ENCODE data around the gene ARHGEF11.

ARHGEF11 gene

GRCh38 chr1:156951371-156951770 is 94.2 kb downstream of the ARHGEF11 start:
- DNase-seq, result no peak

DNA sequence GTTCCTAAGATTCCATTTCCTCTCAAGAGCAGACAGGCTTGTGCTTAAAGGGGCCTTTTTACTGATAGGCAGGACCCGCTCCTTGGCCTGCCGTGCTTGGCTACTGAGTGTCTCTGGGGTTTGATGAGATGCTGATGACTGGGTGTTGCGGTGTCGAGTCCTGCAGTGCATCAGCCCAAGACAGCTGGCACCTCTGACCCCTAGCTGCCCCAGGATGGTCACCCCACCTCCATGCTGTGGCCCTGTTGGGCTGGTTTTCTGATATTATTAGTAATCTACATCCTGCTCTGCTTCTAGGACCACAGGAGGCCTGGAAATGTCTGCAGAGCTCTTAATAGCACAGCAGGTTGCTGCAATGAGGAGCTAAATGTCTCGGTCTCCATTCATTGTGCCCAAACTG is 96.4 kb downstream of the ARHGEF11 start:
- DNase-seq, result no peak

DNA sequence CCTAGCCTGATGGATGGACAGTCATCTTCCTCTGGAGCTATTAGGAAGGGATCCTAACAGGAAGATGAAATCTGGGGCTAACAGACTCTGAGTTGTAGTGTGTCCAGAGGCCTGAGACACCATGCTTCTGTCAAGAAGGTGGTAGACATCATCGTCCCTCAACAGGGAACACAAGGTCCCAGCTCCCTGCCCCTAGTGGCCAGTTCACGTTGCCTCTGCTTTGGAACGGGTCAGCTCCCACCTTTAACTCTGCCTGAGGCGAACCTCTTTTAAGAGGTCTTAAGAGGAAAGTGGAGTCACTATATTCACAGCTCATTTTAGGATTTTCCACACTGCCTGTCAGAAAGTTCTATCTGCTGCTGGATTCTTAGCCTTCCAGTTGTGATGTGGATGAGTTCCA is 96.8 kb downstream of the ARHGEF11 start:
- DNase-seq, result no peak

DNA sequence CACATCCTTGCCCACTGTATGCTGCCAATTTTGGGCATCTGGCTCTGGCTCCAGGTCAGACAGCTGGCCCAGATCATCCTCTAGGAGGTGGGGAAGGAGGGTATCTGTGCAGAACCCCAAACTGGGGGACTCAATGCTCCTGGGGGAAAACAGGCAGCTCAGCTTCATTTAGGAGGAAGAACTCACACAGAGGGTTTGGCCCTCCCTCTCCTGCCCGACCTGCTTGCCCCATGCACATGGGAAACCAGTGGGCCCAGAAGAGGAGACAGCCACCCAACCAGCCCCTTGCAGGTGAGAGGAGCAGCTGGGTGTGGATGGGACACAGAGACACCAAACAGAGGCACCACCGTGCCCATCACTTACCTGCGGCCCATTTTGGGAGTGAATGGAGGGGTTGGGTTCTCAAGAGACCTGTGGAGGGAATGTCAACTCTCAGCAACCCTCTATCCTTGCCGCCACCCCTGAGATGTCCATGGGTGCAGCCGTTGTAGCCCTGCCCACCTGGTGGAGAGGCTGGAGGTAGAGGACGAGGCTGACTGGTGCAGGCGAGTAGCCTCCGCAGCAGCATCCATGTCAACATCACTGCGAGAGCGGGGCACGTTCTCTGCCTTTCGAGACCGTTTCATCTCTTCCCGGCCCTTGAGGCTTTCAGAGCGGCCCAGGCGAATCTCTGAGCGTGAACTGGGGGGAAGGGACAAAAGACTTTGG is 97.6 kb downstream of the ARHGEF11 start:
- no peak for DNase-seq

- no peak for DNase-seq
These were observed 98.4 kb downstream of the ARHGEF11 start for GRCh38 chr1:156947127-156947526.

DNA sequence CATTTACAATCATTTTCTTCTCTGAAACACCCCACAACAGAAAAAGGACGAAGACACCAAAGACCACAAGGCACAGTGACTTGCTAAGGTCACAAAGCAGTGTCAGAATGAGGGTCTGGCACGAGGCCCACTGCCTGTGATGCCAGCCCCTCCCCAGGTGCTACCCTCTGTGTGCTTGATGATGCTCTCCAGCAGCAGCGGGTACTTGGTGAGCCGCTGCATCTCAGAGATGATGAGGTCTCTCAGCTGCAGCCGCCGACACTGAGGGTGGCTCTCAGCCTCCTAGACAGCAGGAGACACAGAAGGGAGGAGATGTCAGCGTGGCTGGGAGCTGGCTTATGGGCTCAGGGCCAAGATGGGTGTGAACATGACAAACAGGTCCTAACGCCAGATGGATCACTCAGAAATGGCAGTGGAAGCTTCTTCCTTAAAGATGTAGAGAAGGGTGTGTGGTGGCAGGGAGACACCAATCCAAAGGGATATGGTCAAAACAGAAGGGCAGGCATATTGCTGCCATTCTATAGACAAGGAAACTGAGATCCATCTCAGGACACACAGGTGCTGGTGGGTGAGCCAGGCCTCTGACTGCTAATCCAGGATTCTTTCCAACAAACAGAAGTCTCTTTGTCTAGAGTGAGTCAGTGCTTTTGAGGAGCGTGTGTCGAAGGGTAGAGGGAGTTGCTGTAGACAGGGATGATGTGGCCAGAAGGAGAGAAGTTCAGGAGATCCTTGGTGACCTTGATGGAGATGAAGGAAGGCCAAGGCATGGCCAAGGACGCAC is 99.5 kb downstream of the ARHGEF11 start:
- DNase-seq, result no peak

GRCh38 chr1:156944848-156945247 is 100.7 kb downstream of the ARHGEF11 start:
- DNase-seq, result no peak

DNA sequence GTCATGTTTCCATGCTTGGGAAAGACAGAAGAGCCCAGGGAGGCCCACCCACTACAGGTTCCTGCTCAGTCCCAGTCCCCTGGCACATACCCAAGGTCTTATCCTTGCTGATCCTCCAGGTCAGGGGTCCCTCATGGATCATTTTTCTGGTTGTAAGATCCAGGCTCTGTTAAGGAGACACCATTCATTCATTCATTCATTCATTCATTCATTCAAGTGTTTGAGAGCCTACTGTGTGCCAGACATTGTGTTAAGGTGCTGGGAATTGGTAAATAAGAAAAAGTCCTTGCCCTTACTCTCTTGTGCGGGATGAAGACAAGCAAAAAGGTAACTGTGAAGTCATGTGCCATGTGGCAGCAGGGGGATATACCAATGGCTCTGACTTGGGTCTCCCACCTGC is 101.3 kb downstream of the ARHGEF11 start:
- DNase-seq, result no peak

DNA sequence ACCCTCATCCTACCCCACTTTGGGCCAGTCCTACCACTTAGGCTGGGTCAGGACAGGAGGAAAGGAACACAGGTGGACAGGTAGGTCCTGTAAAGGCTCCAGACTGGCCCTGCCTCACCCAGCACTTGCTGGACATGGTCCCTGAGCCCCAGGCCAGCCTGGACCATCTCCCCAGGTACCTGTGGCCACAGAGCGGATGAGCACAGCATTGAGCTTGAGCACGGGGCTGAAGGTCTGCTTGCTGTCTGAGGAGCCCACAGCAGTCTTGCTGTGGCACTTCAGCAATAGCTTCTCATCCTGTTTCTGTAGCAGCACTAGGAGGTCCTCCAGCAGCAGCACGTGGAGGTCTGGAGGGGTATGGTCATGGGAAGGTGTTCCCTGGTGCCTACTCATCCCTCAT is 101.8 kb downstream of the ARHGEF11 start:
- DNase-seq, result no peak

DNA sequence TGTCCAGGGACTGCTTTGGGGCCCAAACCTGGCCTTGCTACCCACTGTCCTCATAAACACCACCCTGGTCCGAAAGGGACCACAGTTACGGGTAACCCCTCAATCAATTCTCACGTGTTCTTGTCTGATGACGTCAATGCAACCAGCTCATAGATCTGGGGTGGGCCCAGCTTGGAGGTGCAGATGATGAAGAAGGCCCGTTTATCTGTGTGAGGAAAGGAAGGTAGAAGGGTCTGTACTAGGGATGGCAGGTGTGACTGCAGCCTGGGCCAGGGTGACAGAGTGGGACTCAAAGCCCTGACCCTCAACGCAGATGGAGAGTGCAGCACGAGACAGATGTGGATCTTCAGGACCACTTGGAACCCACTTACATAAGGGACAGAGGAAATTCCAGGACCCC is 103.0 kb downstream of the ARHGEF11 start:
- DNase-seq, result no peak

DNA sequence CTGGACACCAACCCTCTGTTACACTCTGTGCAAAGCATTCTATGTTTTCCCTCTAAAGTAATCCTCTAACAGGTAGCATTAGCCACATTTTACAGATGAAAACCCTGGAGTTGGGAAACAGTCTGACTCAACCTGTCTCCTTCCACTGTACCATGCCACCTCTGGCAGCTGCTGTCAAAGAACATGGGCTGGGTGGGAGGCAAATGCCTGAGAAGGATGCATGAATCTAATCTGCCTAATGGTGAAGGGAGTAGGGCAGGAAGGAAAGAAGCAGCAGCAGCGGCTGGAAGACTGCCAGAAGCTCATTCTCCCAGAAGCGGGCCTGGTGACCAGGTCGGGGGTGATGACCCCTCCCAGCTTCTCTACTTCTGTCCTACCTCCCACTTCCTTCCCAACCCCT is 103.4 kb downstream of the ARHGEF11 start:
- no peak for DNase-seq

DNA sequence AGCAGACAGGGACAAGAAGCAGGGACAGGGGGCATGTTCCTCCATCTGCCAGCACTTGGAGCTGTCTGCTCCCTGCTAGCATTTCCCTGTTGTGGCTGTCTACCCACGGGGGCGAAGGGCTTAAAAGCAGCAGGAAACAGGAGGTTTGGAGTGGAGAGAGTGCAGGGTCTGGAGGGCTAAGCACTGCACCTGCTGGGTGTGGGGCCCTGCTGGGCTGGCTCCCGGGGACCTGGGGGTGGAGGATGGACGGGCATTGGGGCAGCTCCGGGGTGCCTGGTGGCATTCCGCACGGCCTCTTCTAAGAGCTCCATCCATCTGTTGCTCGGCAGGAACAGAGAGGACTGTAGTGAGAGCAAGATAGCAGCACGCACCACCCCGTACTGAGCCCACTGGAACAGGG is 103.9 kb downstream of the ARHGEF11 start:
- DNase-seq, result no peak

- no peak for DNase-seq
These were observed 105.7 kb downstream of the ARHGEF11 start for GRCh38 chr1:156939786-156940334.

DNA sequence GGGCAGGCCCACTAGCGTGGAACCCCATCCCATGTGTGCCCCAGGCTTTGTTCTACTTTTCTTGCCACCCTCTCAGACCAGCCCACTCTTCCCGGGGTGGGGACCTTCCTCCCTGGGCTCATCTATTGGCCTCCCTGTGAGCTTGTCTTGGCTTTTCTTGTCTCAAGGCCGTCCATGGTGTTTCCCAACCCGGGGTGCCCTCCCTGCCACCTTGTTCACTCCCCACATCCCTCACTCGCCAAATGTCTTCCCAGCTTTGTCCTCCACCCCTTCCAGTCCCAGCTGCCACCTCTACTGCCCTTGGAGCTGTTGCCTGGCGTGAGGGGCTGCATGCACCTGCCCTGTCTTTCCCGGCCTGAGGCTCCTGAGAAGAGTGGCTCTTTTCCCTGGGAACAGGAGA is 106.7 kb downstream of the ARHGEF11 start:
- no peak for DNase-seq

GRCh38 chr1:156937883-156938282 is 107.7 kb downstream of the ARHGEF11 start:
- no peak for DNase-seq

- DNase-seq, result no peak
These were observed 108.8 kb downstream of the ARHGEF11 start for GRCh38 chr1:156936721-156937220.

GRCh38 chr1:156936191-156936590 is 109.4 kb downstream of the ARHGEF11 start:
- DNase-seq, result no peak

DNA sequence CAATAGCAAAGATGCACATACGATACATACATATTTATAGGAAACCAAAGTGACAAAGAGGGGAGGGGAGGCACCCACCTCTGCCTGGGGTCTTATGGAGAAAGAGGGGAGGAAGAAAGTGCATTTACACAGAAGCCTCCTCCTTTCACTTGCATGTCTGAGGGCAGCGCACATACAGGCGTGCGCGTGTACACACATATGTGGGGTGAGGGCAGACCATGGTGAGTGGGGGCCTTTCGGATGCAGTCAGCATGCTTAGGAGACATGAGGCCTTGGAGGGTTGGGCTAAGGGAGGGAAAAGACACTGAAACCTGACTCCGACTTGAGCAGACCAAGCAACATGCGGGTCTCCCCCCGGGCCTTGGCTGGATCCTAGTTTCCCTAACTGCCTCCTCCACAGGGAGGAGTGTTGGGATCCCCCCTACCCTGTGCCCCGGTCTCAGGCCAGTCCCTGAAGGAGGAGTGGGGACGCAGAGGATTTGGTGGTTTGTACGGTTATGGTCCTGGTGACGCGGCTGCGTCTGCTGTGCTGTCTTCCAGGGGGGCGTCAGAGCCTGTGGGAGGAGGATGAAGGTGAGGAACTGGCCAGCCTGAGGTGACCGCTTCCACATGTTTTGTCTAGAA is 109.9 kb downstream of the ARHGEF11 start:
- DNase-seq, result no peak

GRCh38 chr1:156933136-156933535 is 112.4 kb downstream of the ARHGEF11 start:
- no peak for DNase-seq

GRCh38 chr1:156931974-156932710 is 113.4 kb downstream of the ARHGEF11 start:
- DNase-seq, result no peak

DNA sequence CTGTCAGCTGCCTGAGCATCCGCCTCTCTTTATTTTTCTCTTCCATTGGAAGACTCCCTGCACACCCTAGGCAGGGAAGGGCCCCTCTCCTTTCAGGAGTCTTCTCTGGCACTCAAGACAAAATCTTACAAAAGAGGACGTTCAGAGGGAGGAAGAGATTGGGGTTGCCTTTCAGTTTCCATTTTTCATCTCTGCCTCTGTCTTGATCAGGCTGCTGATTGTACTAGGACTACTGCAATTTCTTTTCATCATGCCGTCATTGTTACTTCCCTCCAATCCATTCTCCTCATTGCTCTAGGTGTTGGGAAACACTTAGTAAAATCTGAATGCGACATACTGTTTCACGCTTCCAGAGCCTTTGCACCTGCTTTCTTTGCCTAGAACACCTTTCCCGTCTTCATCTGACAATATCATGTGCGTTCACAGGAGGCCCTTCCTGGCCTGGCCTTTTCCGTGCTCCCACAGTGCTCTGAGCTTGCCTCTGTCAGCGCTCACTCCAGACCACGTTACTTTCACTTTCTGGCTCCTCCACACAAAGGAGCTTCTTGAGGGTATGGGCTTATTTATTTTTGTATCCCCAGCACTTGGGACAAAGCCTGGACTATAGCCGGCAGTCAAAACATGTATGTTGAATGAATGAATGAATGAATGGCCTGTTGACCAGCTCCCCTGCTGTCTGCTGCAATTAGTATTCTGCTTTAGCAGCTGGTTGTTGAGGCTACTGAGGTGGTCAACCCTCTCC is 114.2 kb downstream of the ARHGEF11 start:
- no peak for DNase-seq

GRCh38 chr1:156930483-156930882 is 115.1 kb downstream of the ARHGEF11 start:
- DNase-seq, result no peak

Data from right kidney (tissue), 1 donor.